SK-N-SH (cell line): ENCODE results near the gene EML1.

Source experiments
- POLR2AphosphoS5 ChIP-seq: IDR thresholded peaks from 2 replicates; pipeline ENCODE4 v1.6.1; 2012; ENCODE audit warnings: low read depth, low read length
- RCOR1 ChIP-seq: fragments of 150-350 bp; IDR thresholded peaks from 2 replicates; pipeline ENCODE4 v1.6.1; 2017; ENCODE audit warnings: antibody characterized with exemption, low read length
- RFX5 ChIP-seq: IDR thresholded peaks from 2 replicates; pipeline ENCODE4 v1.6.1; 2012; ENCODE audit warnings: mild to moderate bottlenecking, improper control_type of control experiment, low read length
- USF2 ChIP-seq: fragments of 150-350 bp; IDR thresholded peaks from 2 replicates; pipeline ENCODE4 v1.6.1; 2017; ENCODE audit warnings: antibody characterized with exemption, low read length, low read depth, borderline replicate concordance

DNA sequence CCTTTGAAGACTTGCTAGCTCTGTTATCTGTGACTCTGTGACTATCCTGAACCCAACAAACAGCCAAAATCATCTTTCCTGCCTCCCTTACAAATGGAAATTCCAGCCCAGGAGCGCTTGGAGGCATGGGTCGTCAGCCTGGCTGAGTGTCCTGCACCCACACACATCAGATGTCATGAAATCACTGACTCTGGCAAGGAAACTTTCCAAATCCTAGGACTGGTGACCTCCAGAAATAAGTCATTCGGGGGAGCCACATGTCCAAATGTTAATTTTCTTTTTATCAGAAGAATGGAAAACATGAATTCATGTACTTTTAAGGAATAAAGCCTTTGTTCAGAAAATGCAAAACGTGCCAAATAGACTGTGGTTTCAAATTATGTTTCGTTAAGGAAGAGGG, 175.7 kb downstream of the EML1 start:
- TF ChIP-seq RFX5 = no peak
- no peak for TF ChIP-seq RCOR1
- TF ChIP-seq USF2 = no peak
- no peak for TF ChIP-seq POLR2AphosphoS5
